Sigmoid colon (tissue), 7 donors: ENCODE measurements around the gene ABHD8. TPM values are rescaled to one million over a fixed set of nuclear protein-coding genes. Genes with fewer than 3 reads are reported as not detected.
A peak's percentile ranks its signal among the peaks of the same experiment; 100 is the strongest.

ENCODE experiments used
- DNase-seq: peaks from one replicate; pipeline ENCODE4 v3.0.0-alpha.2; 2019
- H3K27ac ChIP-seq, 4 donors: fragments of 200-600 bp; sonication (generic); one replicate each; pipeline ENCODE4 v1.5.1; 2016 to 2019; ENCODE audit warnings: mild to moderate bottlenecking in 1 of 4
- H3K27me3 ChIP-seq, 3 donors: fragments of 200-600 bp; sonication (generic); one replicate each; pipeline ENCODE4 v1.5.1; 2019; ENCODE audit warnings: mild to moderate bottlenecking in 1 of 3
- H3K36me3 ChIP-seq, 4 donors: fragments of 200-600 bp; sonication (generic); one replicate each; pipeline ENCODE4 v1.5.1; 2016 to 2019
- H3K4me1 ChIP-seq, 4 donors: fragments of 200-600 bp; sonication (generic); one replicate each; pipeline ENCODE4 v1.5.1; 2017 to 2019
- H3K4me3 ChIP-seq, 4 donors: fragments of 200-600 bp; sonication (generic); one replicate each; pipeline ENCODE4 v1.5.1; 2017 to 2019; ENCODE audit warnings: mild to moderate bottlenecking in 2 of 4, moderate library complexity in 1 of 4
- H3K9me3 ChIP-seq, 4 donors: fragments of 200-600 bp in 3 of 4; sonication (generic) in 3 of 4; one replicate each; pipeline versions ENCODE4 v1.5.1 to v1.6.1; 2013 to 2019
- EP300 ChIP-seq, 4 donors: sonication (generic); formaldehyde crosslinking; IDR thresholded peaks; one replicate each; pipeline ENCODE4 v1.6.1; 2017; ENCODE audit warnings: antibody characterized with exemption in 4 of 4
- POLR2A ChIP-seq, 2 donors: fragments of 450-650 bp; IDR thresholded peaks; one replicate each; pipeline ENCODE4 v1.6.1; 2016; ENCODE audit warnings: antibody characterized with exemption in 2 of 2, mild to moderate bottlenecking in 2 of 2, moderate library complexity in 2 of 2
- POLR2AphosphoS5 ChIP-seq, 4 donors: sonication (generic); formaldehyde crosslinking; IDR thresholded peaks; one replicate each; pipeline ENCODE4 v1.6.1; 2017; ENCODE audit warnings: antibody characterized with exemption in 4 of 4
- WGBS, 2 donors: extraction: QIAGEN DNeasy Blood & Tissue Kit; methylation state at CpG; one replicate each; pipeline ENCODE4 v1.1.7; 2013; 5-methylcytosine and 5-hydroxymethylcytosine counted together
- intact Hi-C: fragments of 100-400 bp; cut with DNase I; formaldehyde crosslinking; loops from one replicate; pipeline ENCODE4 v1.15.1; 2023
- polyA plus RNA-seq, 3 donors: library from polyadenylated mRNA; stranded (reverse); fragments of 200-250 nt; gene quantifications; one replicate each; pipeline ENCODE4 v1.2.3, GENCODE V29; 2013
- total RNA-seq, 4 donors: library from RNA; depleted of rRNA; stranded (reverse); fragments of >200 nt; gene quantifications; one replicate each; pipeline ENCODE4 v1.1.0, GENCODE V29; 2016
- TF ChIP-seq, protein P1 (sequence below), 4 experiments: fragments of 450-650 bp in 3 of 4; fragments of 200-600 bp in 1 of 4; IDR thresholded peaks; one replicate each; pipeline ENCODE4 v1.5.1; 2016 to 2019; ENCODE audit warnings: antibody characterized with exemption in 4 of 4, mild to moderate bottlenecking in 3 of 4, moderate library complexity in 2 of 4
- donor health status: healthy with polysubstance abuse.
- donor health status: Bipolar disorder and iron deficiency.
- donor health status: healthy.

The ABHD8 gene, protein sequence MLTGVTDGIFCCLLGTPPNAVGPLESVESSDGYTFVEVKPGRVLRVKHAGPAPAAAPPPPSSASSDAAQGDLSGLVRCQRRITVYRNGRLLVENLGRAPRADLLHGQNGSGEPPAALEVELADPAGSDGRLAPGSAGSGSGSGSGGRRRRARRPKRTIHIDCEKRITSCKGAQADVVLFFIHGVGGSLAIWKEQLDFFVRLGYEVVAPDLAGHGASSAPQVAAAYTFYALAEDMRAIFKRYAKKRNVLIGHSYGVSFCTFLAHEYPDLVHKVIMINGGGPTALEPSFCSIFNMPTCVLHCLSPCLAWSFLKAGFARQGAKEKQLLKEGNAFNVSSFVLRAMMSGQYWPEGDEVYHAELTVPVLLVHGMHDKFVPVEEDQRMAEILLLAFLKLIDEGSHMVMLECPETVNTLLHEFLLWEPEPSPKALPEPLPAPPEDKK
- total RNA-seq, result 10 to 100 TPM; 15.5 to 21.9 (median 18.8) TPM
- 1 to 10 TPM; 4.2 to 9.0 (median 7.4) TPM for polyA plus RNA-seq

DNA sequence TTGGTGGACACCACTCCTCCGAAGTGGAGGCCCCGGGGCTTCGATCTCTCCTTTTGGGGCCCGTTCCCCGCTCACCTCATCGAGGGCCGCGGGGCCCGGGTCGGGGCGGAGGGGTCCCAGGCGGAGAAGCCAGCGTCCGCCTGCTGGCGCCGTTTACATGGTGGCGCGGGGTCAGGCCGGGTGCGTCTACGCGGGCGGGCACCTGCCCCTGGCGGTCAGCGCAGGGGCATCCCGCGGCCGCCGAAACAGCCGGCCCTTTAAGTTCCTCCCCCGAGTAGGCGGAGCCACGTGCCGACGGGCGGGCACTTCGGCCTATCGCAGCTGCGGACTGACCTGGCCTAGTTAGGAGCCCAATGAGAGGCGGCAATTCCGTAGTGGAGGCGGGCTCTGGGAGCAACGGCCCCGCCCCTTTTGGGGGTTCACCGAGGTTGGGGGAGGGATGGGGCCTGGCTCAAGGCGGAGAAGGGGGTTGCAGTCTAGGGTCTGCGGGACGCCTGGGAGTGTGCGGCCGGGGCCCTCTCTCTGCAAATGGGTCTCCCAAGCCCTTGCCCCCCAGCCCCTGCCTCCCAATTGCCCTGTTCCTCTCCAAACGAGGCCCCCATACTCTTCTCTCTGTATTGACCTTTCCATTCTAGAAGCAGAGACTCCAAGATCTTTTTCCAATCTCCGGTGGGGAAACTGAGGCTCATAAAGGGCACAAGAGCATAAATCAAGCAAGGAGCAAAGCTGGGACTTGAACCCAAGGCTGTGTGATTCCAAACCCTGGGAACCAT lies at the start of gene ABHD8:
TSS of gene ABHD8 (minus strand) at position 259 of the 773 bp plus-strand sequence. CDS start 1,809 bp downstream, outside the sequence.
- Histone ChIP-seq H3K4me3 (peak within 1 kb of the TSS; percentile 60 to 98 (median 68)), H3K27me3 (no peaks in the 10 kb centered on the region), H3K9me3 (peaks cover 0 to under 1% (median 0%) of the 10 kb centered on the region in 4 donors), H3K4me1 (peaks cover 0 to 61% (median 51%) of the 10 kb centered on the region in 4 donors), H3K36me3 (peaks cover 0 to 16% (median 3%) of the 10 kb centered on the region in 4 donors), H3K27ac (peak within 1 kb of the TSS; percentile 92 to 97 (median 94))
- DNase-seq, result peak; percentile 99
- TF ChIP-seq POLR2AphosphoS5 (IDR thresholded peaks at IDR 0.05) (peak; percentile 43 to 81 (median 78)), POLR2A (IDR thresholded peaks at IDR 0.05) (peak; percentile 29 to 47), EP300 (IDR thresholded peaks at IDR 0.05) (no peak)
- TF ChIP-seq, protein P1, sequence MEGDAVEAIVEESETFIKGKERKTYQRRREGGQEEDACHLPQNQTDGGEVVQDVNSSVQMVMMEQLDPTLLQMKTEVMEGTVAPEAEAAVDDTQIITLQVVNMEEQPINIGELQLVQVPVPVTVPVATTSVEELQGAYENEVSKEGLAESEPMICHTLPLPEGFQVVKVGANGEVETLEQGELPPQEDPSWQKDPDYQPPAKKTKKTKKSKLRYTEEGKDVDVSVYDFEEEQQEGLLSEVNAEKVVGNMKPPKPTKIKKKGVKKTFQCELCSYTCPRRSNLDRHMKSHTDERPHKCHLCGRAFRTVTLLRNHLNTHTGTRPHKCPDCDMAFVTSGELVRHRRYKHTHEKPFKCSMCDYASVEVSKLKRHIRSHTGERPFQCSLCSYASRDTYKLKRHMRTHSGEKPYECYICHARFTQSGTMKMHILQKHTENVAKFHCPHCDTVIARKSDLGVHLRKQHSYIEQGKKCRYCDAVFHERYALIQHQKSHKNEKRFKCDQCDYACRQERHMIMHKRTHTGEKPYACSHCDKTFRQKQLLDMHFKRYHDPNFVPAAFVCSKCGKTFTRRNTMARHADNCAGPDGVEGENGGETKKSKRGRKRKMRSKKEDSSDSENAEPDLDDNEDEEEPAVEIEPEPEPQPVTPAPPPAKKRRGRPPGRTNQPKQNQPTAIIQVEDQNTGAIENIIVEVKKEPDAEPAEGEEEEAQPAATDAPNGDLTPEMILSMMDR (IDR thresholded peaks at IDR 0.05), result peak; percentile 75 to 91 (median 86)
- 2% methylated on average over 52 of the region's 52 CpGs for WGBS, 2 donors
- intact Hi-C loops, result no loop called here

DNA sequence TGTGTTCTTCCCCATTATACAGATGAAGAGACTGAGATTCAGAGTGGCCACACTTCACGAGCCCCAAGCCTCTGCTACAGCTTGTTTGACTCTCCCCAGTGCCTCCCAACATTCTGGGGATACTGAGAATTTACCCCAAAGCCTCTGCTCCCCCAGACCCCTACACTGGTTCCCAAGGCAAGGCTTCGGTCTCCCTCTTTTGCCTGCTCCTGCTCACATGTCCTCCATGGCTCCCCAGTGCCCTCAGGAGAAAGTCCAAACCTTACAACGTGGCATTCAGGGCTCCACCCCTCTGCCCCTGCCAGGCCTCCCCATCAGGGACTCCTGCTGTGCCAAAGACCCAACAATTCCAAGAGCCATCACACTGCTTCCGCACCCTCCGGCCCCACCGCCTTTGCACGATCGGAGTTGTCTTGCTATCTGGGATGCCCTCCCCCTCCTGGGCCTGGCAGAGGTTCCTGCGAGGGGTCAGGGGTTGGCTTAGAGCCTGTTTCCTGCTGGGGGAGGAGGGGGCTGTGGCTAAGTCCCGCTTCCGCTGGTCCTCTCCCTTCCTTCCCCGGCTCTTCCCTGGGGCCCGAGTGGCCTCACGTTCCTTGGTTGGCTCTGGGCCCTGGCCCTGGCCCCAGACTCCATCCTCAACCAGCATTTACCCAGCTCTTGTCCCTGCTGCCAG lies 49.5 kb upstream of the ABHD8 start:
- Histone ChIP-seq H3K36me3 (no peaks in the 10 kb centered on the region), H3K9me3 (no peaks in the 10 kb centered on the region), H3K27me3 (peaks cover 0 to 24% (median 4%) of the 10 kb centered on the region in 3 donors), H3K4me3 (no peak overlapping the region), H3K27ac (peak overlapping the region in 1 of 4 donors; percentile 20), H3K4me1 (peaks cover 0 to 9% (median 4%) of the 10 kb centered on the region in 4 donors)
- DNase-seq, result no peak
- intact Hi-C loops, result no loop called here
- WGBS, 2 donors, result 47 to 59% methylated on average over 14 of the region's 14 CpGs
- TF ChIP-seq POLR2AphosphoS5 (IDR thresholded peaks at IDR 0.05), result peak in 1 of 4 donors; percentile 36
- TF ChIP-seq, protein P1 (IDR thresholded peaks at IDR 0.05), result no peak

DNA sequence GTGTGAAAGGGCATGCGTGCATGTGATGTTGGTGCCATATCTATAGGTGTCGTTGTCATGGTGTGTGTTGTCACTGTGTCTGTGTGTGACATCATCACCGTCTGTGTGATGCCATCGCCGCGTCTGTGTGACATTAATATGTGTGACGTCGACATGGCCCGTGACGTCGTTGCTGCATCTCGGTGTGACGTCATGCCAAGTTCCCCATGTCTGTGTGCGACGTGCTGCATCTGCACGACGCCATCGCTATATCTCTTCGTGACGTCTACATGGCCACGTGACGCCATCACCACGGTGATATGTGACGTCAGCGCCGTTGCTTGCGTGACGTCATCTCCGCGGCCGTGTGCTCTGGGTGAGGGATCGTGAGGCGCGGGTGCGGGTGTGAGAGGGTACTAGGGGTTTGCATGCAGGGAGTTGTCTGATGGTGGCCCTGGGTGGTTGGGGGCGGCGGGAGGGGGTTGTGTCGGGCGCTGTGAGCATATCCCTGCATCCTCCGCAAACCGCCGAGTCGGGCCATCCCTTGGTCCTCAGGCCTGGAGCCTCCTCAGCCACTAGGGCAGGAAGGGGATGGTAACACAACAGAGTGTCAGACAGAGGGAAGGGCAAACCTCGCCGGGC lies 48.7 kb upstream of the ABHD8 start:
- intact Hi-C loops, result no loop called here
- WGBS, 2 donors, result 92 to 93% methylated on average over 45 of the region's 45 CpGs
- H3K27me3 ChIP-seq, result peaks cover 0 to 24% (median 4%) of the 10 kb centered on the region in 3 donors
- DNase-seq, result no peak
- H3K9me3 ChIP-seq, result no peaks in the 10 kb centered on the region
- TF ChIP-seq, protein P1 (IDR thresholded peaks at IDR 0.05), result no peak
- TF ChIP-seq POLR2AphosphoS5 (IDR thresholded peaks at IDR 0.05) (no peak), POLR2A (IDR thresholded peaks at IDR 0.05) (no peak), EP300 (IDR thresholded peaks at IDR 0.05) (no peak)
- peaks cover 0 to 17% (median 7%) of the 10 kb centered on the region in 4 donors for H3K4me1 ChIP-seq
- no peak overlapping the region for H3K27ac ChIP-seq
- H3K36me3 ChIP-seq, result no peaks in the 10 kb centered on the region
- H3K4me3 ChIP-seq, result no peak overlapping the region

DNA sequence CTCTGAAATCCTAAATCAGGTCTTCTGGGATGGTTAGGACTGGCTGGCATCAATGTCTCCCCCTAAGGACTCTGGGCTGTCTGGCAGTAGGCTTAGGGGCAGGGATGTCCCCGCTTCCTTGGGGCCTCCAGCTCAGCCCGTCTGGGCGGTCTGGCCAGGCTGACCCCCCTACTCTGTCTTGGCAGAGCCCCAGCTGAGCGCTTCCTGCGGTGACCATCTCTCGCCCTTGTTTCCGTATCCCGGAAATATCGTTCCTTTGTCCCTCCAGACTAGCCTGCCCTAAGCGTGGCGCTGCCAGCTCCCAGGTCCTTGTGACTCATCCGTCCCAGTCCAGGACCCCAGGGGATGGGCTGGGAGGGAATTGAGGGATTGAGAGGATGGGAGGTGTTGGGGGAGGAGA lies 45.5 kb upstream of the ABHD8 start:
- 11% methylated on average over 12 of the region's 12 CpGs for WGBS, 2 donors
- intact Hi-C loops, result no loop called here
- no peak overlapping the region for H3K4me3 ChIP-seq

More for the DNA sequence above, 45.5 kb upstream of the ABHD8 start:
- Histone ChIP-seq H3K4me1 (peaks cover 0 to 25% (median 12%) of the 10 kb centered on the region in 4 donors), H3K27me3 (peaks cover 0 to 24% (median 4%) of the 10 kb centered on the region in 3 donors), H3K27ac (peak overlapping the region; percentile 34 to 63 (median 44)), H3K9me3 (no peaks in the 10 kb centered on the region), H3K36me3 (no peaks in the 10 kb centered on the region)
- DNase-seq, result peak; percentile 81
- TF ChIP-seq, protein P1 (IDR thresholded peaks at IDR 0.05), result no peak
- peak in 3 of 4 donors; percentile 17 to 61 (median 53) for TF ChIP-seq POLR2AphosphoS5 (IDR thresholded peaks at IDR 0.05)
